H9 (cell line): ENCODE measurements around the gene LYST. TPM values are rescaled to one million over a fixed set of nuclear protein-coding genes. Genes with fewer than 3 reads are reported as not detected.

Experiments
- DNase-seq: peaks from one replicate; pipeline ENCODE4 v3.0.0-alpha.2; 2017
- H2AFZ ChIP-seq: one replicate; pipeline ENCODE4 v1.6.1; 2013; ENCODE audit warnings: mild to moderate bottlenecking, low read length, control low read depth, moderate library complexity
- H2AK5ac ChIP-seq: 2 replicates; pipeline ENCODE4 v1.6.1; 2013; ENCODE audit warnings: low read length, control low read depth, mixed read lengths; ENCODE audit not compliant: insufficient read length
- H2BK120ac ChIP-seq: one replicate; pipeline ENCODE4 v1.6.1; 2013; ENCODE audit warnings: low read depth, mild to moderate bottlenecking, low read length, control low read depth, inconsistent platforms; ENCODE audit not compliant: poor library complexity, severe bottlenecking
- H2BK12ac ChIP-seq: 2 replicates; pipeline ENCODE4 v1.6.1; 2013; ENCODE audit warnings: low read length, control low read depth, mixed read lengths, low read depth; ENCODE audit not compliant: insufficient read length
- H2BK15ac ChIP-seq: 2 replicates; pipeline ENCODE4 v1.6.1; 2013; ENCODE audit warnings: low read depth, low read length, control low read depth
- H2BK20ac ChIP-seq: one replicate; pipeline ENCODE4 v1.6.1; 2013; ENCODE audit warnings: low read depth, mild to moderate bottlenecking, low read length, control low read depth, inconsistent platforms; ENCODE audit not compliant: poor library complexity, severe bottlenecking
- H2BK5ac ChIP-seq: 2 replicates; pipeline ENCODE4 v1.6.1; 2013; ENCODE audit warnings: low read length, control low read depth, mixed read lengths; ENCODE audit not compliant: insufficient read length
- H3K14ac ChIP-seq: 2 replicates; pipeline ENCODE4 v1.6.1; 2013; ENCODE audit warnings: low read length, control low read depth; ENCODE audit not compliant: insufficient read depth
- H3K18ac ChIP-seq: 2 replicates; pipeline ENCODE4 v1.6.1; 2013; ENCODE audit warnings: low read depth, mild to moderate bottlenecking, mixed read lengths, low read length, control low read depth; ENCODE audit not compliant: insufficient read length
- H3K23ac ChIP-seq: 2 replicates; pipeline ENCODE4 v1.6.1; 2013; ENCODE audit warnings: low read length, control low read depth, mixed read lengths, low read depth; ENCODE audit not compliant: insufficient read length
- H3K23me2 ChIP-seq: 2 replicates; pipeline ENCODE4 v1.6.1; 2013; ENCODE audit warnings: low read depth, mild to moderate bottlenecking, mixed read lengths, low read length, control low read depth; ENCODE audit not compliant: insufficient read length, poor library complexity, severe bottlenecking
- H3K27ac ChIP-seq: 2 replicates; pipeline ENCODE4 v1.5.1; 2013; ENCODE audit warnings: low read length, control low read depth, mixed read lengths, low read depth; ENCODE audit not compliant: insufficient read length
- H3K27me3 ChIP-seq: 2 replicates; pipeline ENCODE4 v1.6.1; 2013; ENCODE audit warnings: low read length, control low read depth, inconsistent platforms; ENCODE audit not compliant: insufficient read depth
- H3K4ac ChIP-seq: 2 replicates; pipeline ENCODE4 v1.6.1; 2013; ENCODE audit warnings: low read depth, mild to moderate bottlenecking, control low read depth, inconsistent platforms, low read length, moderate library complexity
- H3K4me1 ChIP-seq: 2 replicates; pipeline ENCODE4 v1.6.1; 2013; ENCODE audit warnings: low read length, control low read depth, inconsistent platforms; ENCODE audit not compliant: insufficient read depth
- H3K4me2 ChIP-seq: 2 replicates; pipeline ENCODE4 v1.6.1; 2013; ENCODE audit warnings: low read length, control low read depth, mixed read lengths; ENCODE audit not compliant: insufficient read length, insufficient read depth
- H3K56ac ChIP-seq: 2 replicates; pipeline ENCODE4 v1.6.1; 2013; ENCODE audit warnings: low read depth, mild to moderate bottlenecking, mixed read lengths, low read length, control low read depth; ENCODE audit not compliant: insufficient read length
- H3K79me1 ChIP-seq: 2 replicates; pipeline ENCODE4 v1.6.1; 2013; ENCODE audit warnings: low read depth, mild to moderate bottlenecking, moderate library complexity, low read length, control low read depth, inconsistent platforms; ENCODE audit not compliant: insufficient read depth, poor library complexity, severe bottlenecking
- H3K79me2 ChIP-seq: 2 replicates; pipeline ENCODE4 v1.6.1; 2013; ENCODE audit warnings: low read length, control low read depth, inconsistent platforms; ENCODE audit not compliant: insufficient read depth
- H3K9ac ChIP-seq: 2 replicates; pipeline ENCODE4 v1.6.1; 2013; ENCODE audit warnings: low read length, control low read depth, mixed read lengths; ENCODE audit not compliant: insufficient read length; ENCODE audit errors: extremely low read depth
- H3K9me3 ChIP-seq: one replicate; pipeline ENCODE4 v1.6.1; 2013; ENCODE audit warnings: low read depth, low read length, inconsistent platforms; ENCODE audit not compliant: control insufficient read depth
- H3T11ph ChIP-seq: one replicate; pipeline ENCODE4 v1.6.1; 2013; ENCODE audit warnings: mild to moderate bottlenecking, low read length, control low read depth, inconsistent platforms
- H4K20me1 ChIP-seq: one replicate; pipeline ENCODE4 v1.6.1; 2013; ENCODE audit not compliant: control insufficient read depth, insufficient read length, insufficient read depth
- H4K5ac ChIP-seq: 2 replicates; pipeline ENCODE4 v1.6.1; 2013; ENCODE audit warnings: low read depth, mild to moderate bottlenecking, mixed read lengths, low read length, control low read depth; ENCODE audit not compliant: insufficient read length
- H4K8ac ChIP-seq: replicated peaks from 2 replicates; pipeline ENCODE4 v1.6.1; 2013; ENCODE audit warnings: low read length, control low read depth, mixed read lengths, low read depth; ENCODE audit not compliant: insufficient read length
- H4K91ac ChIP-seq: 2 replicates; pipeline ENCODE4 v1.6.1; 2013; ENCODE audit warnings: low read depth, mild to moderate bottlenecking, moderate library complexity, mixed read lengths, low read length, control low read depth; ENCODE audit not compliant: insufficient read length
- H3K27ac Mint-ChIP-seq, 3 experiments: 2 replicates in 2 of 3; 3 replicates in 1 of 3; pipeline ENCODE4 v1.8.0; 2020 to 2021; ENCODE audit warnings: mixed read lengths in 3 of 3, mild to moderate bottlenecking in 1 of 3, moderate library complexity in 1 of 3
- H3K27me3 Mint-ChIP-seq: 2 replicates; pipeline ENCODE4 v1.8.0; 2021; ENCODE audit warnings: low read depth, mild to moderate bottlenecking, moderate library complexity, mixed read lengths
- H3K36me3 Mint-ChIP-seq, 3 experiments: 2 replicates in 2 of 3; 3 replicates in 1 of 3; pipeline ENCODE4 v1.8.0; 2020 to 2021; ENCODE audit warnings: low read depth in 3 of 3, mixed read lengths in 3 of 3; ENCODE audit not compliant: insufficient read depth in 1 of 3
- H3K4me1 Mint-ChIP-seq, 2 experiments: 2 replicates each; pipeline ENCODE4 v1.8.0; 2020; ENCODE audit warnings: mixed read lengths in 2 of 2
- H3K4me3 Mint-ChIP-seq, 2 experiments: 2 replicates in 1 of 2; 3 replicates in 1 of 2; pipeline ENCODE4 v1.8.0; 2020 to 2021; ENCODE audit warnings: mild to moderate bottlenecking in 2 of 2, mixed read lengths in 2 of 2, moderate library complexity in 1 of 2
- H3K9me3 Mint-ChIP-seq, 2 experiments: 2 replicates in 1 of 2; 3 replicates in 1 of 2; pipeline ENCODE4 v1.8.0; 2020; ENCODE audit warnings: mild to moderate bottlenecking in 2 of 2, mixed read lengths in 2 of 2, moderate library complexity in 1 of 2
- CTCF ChIP-seq: fragments of 200-600 bp; sonication (generic); conservative IDR thresholded peaks from 3 replicates; pipeline ENCODE4 v1.8.0; 2021; ENCODE audit warnings: antibody characterized with exemption, mild to moderate bottlenecking
- WGBS: extraction: QIAGEN DNeasy Blood & Tissue Kit; methylation state at CpG from one replicate; pipeline ENCODE4 v1.1.7; 2013; ENCODE audit warnings: missing lambda C conversion rate, low lambda C conversion rate, mixed read lengths; ENCODE audit not compliant: insufficient read length; ENCODE audit errors: extremely low coverage; 5-methylcytosine and 5-hydroxymethylcytosine counted together
- total RNA-seq: library from RNA; stranded (reverse); gene quantifications from 2 replicates; pipeline ENCODE4 v1.2.1, GENCODE V29; 2021

Gene LYST
- total RNA-seq, 1 experiment from 2014 or later, result 0.13 TPM

GRCh38 chr1:235834620-235835019, 32.1 kb downstream of the LYST start:
- no peaks in the 10 kb centered on the region for H3K79me2 ChIP-seq
- no peak overlapping the region for H2BK120ac ChIP-seq
- no peak overlapping the region for H3K4ac ChIP-seq
- H3K4me3 Mint-ChIP-seq, result no peak overlapping the region
- H4K91ac ChIP-seq, result no peak overlapping the region
- H3K79me1 ChIP-seq, result no peaks in the 10 kb centered on the region
- no peaks in the 10 kb centered on the region for H3K27me3 ChIP-seq
- no peak overlapping the region for H3K27ac Mint-ChIP-seq
- no peak overlapping the region for H3K23ac ChIP-seq
- no peaks in the 10 kb centered on the region for H3K23me2 ChIP-seq
- no CpG with 5 or more reads among the region's 6 CpGs for WGBS
- H4K20me1 ChIP-seq, result no peaks in the 10 kb centered on the region
- H3T11ph ChIP-seq, result no peak overlapping the region
- no peak overlapping the region for H2BK20ac ChIP-seq
- DNase-seq, result no peak
- H3K9me3 ChIP-seq, result no peaks in the 10 kb centered on the region
- H3K14ac ChIP-seq, result no peak overlapping the region
- no peaks in the 10 kb centered on the region for H3K4me1 Mint-ChIP-seq
- no peak overlapping the region for H2BK12ac ChIP-seq
- no peak overlapping the region for H3K56ac ChIP-seq
- no peak overlapping the region for H2AFZ ChIP-seq
- H4K5ac ChIP-seq, result no peak overlapping the region
- H2AK5ac ChIP-seq, result no peak overlapping the region
- no peaks in the 10 kb centered on the region for H3K27me3 Mint-ChIP-seq
- H3K4me1 ChIP-seq, result no peaks in the 10 kb centered on the region
- no peak overlapping the region for H3K9ac ChIP-seq
- H3K18ac ChIP-seq, result no peak overlapping the region
- no peak overlapping the region for H2BK15ac ChIP-seq
- H3K9me3 Mint-ChIP-seq, result no peaks in the 10 kb centered on the region
- H3K4me2 ChIP-seq, result no peak overlapping the region
- no peaks in the 10 kb centered on the region for H3K36me3 Mint-ChIP-seq
- no peak for TF ChIP-seq CTCF
- H4K8ac ChIP-seq, result no peak overlapping the region
- no peak overlapping the region for H3K27ac ChIP-seq
- no peak overlapping the region for H2BK5ac ChIP-seq
